Esophagus squamous epithelium (tissue), 4 donors: ENCODE results near the gene CFAP299.

Source experiments
- POLR2A ChIP-seq, 4 donors: fragments of 450-650 bp; IDR thresholded peaks; one replicate each; pipeline ENCODE4 v1.6.1; 2017; ENCODE audit warnings: antibody characterized with exemption in 4 of 4, mild to moderate bottlenecking in 4 of 4, moderate library complexity in 3 of 4
- TF ChIP-seq, protein P1 (sequence below), 6 experiments: fragments of 450-650 bp in 4 of 6; fragments of 200-600 bp in 2 of 6; sonication (generic) in 2 of 6; IDR thresholded peaks; one replicate each; pipeline ENCODE4 v1.5.1; 2016 to 2019; ENCODE audit warnings: antibody characterized with exemption in 6 of 6, mild to moderate bottlenecking in 4 of 6, moderate library complexity in 4 of 6

GRCh38 chr4:80340036-80340435 is 4.5 kb downstream of the CFAP299 start:
- TF ChIP-seq, protein P1, sequence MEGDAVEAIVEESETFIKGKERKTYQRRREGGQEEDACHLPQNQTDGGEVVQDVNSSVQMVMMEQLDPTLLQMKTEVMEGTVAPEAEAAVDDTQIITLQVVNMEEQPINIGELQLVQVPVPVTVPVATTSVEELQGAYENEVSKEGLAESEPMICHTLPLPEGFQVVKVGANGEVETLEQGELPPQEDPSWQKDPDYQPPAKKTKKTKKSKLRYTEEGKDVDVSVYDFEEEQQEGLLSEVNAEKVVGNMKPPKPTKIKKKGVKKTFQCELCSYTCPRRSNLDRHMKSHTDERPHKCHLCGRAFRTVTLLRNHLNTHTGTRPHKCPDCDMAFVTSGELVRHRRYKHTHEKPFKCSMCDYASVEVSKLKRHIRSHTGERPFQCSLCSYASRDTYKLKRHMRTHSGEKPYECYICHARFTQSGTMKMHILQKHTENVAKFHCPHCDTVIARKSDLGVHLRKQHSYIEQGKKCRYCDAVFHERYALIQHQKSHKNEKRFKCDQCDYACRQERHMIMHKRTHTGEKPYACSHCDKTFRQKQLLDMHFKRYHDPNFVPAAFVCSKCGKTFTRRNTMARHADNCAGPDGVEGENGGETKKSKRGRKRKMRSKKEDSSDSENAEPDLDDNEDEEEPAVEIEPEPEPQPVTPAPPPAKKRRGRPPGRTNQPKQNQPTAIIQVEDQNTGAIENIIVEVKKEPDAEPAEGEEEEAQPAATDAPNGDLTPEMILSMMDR (IDR thresholded peaks at IDR 0.05): no peak
- no peak for TF ChIP-seq POLR2A (IDR thresholded peaks at IDR 0.05)
